B cell (primary cell): ENCODE measurements around the gene ETV6. TPM values are rescaled to one million over a fixed set of nuclear protein-coding genes. Genes with fewer than 3 reads are reported as not detected.

Experiments used
- ATAC-seq: fragments of 200-7000 bp; cut with Tn5 transposase; one replicate; pipeline ENCODE4 v1.10.0; 2021; ENCODE audit warnings: low read depth, mild to moderate bottlenecking, moderate number of reproducible peaks, moderate library complexity
- CTCF ChIA-PET: fragments of 350-600 bp; sonication (Branson Sonifier 250); formaldehyde crosslinking; loops from one replicate; lab custom pipeline; 2021; ENCODE audit warnings: antibody characterized with exemption, inconsistent platforms; lab: Charles Lee
- POLR2A ChIA-PET: fragments of 350-600 bp; sonication (Branson Sonifier 250); formaldehyde crosslinking; loops from one replicate; lab custom pipeline; 2021; ENCODE audit warnings: antibody characterized with exemption; lab: Charles Lee
- DNase-seq: peaks from one replicate; pipeline ENCODE4 v3.0.0; 2013
- H2AFZ ChIP-seq: 2 replicates; pipeline ENCODE4 v1.6.1; 2012; ENCODE audit warnings: mild to moderate bottlenecking, low read depth, low read length; ENCODE audit not compliant: insufficient read depth, poor library complexity, severe bottlenecking
- H3K27ac ChIP-seq, 2 donors: 1 replicate in 1 of 2; 2 replicates in 1 of 2; pipeline ENCODE4 v1.5.1; 2012 to 2013; ENCODE audit warnings: low read length in 2 of 2, mild to moderate bottlenecking in 2 of 2, moderate library complexity in 1 of 2
- H3K27me3 ChIP-seq, 4 experiments: fragments of 200-600 bp in 1 of 4; sonication (generic) in 1 of 4; replicated peaks in 1 of 4; 1 replicate in 2 of 4; 2 replicates in 2 of 4; pipeline versions ENCODE4 v1.6.1 to v1.7.0; 2013 to 2016; ENCODE audit warnings: low read length in 3 of 4, mild to moderate bottlenecking in 2 of 4, mixed read lengths in 1 of 4, moderate library complexity in 1 of 4; ENCODE audit not compliant: insufficient read depth in 4 of 4, control insufficient read depth in 3 of 4; ENCODE audit errors: control extremely low read depth in 1 of 4
- H3K36me3 ChIP-seq, 2 experiments: replicated peaks in 1 of 2; 1 replicate in 1 of 2; 2 replicates in 1 of 2; pipeline versions ENCODE4 v1.6.1 to v1.7.1; 2013; ENCODE audit warnings: low read length in 1 of 2; ENCODE audit not compliant: insufficient read depth in 2 of 2, control insufficient read depth in 1 of 2; ENCODE audit errors: control extremely low read depth in 1 of 2, extremely low read depth in 1 of 2
- H3K4me1 ChIP-seq, 2 donors: fragments of 200-600 bp in 1 of 2; sonication (generic) in 1 of 2; 1 replicate in 1 of 2; 2 replicates in 1 of 2; pipeline versions ENCODE4 v1.5.1 to v1.6.1; 2013 to 2017; ENCODE audit warnings: low read length in 2 of 2; ENCODE audit not compliant: control insufficient read depth in 2 of 2, insufficient read depth in 2 of 2
- H3K4me2 ChIP-seq: replicated peaks from 2 replicates; pipeline ENCODE3; 2012; ENCODE audit warnings: mild to moderate bottlenecking, low read depth, low read length; ENCODE audit not compliant: poor library complexity, severe bottlenecking
- H3K4me3 ChIP-seq, 5 experiments: fragments of 200-600 bp in 1 of 5; sonication (generic) in 1 of 5; 1 replicate in 3 of 5; 2 replicates in 2 of 5; pipeline versions ENCODE4 v1.5.1 to v1.7.0; 2011 to 2016; ENCODE audit warnings: low read length in 4 of 5, mild to moderate bottlenecking in 4 of 5, low read depth in 2 of 5, control low read depth in 1 of 5, moderate library complexity in 1 of 5; ENCODE audit not compliant: insufficient read depth in 1 of 5; ENCODE audit errors: control extremely low read depth in 1 of 5, extremely low read depth in 1 of 5
- H3K79me2 ChIP-seq: fragments of 200-600 bp; sonication (generic); one replicate; pipeline ENCODE4 v1.6.0; 2016; ENCODE audit warnings: low read length; ENCODE audit not compliant: control insufficient read depth, insufficient read depth
- H3K9ac ChIP-seq: fragments of 200-600 bp; sonication (generic); 2 replicates; pipeline ENCODE4 v1.6.1; 2017; ENCODE audit warnings: mild to moderate bottlenecking, low read length, moderate library complexity
- H3K9me3 ChIP-seq, 3 donors: one replicate each; pipeline versions ENCODE4 v1.6.1 to v1.7.1; 2013; ENCODE audit warnings: low read length in 2 of 3; ENCODE audit not compliant: control insufficient read depth in 2 of 3, insufficient read depth in 1 of 3; ENCODE audit errors: control extremely low read depth in 1 of 3
- H4K20me1 ChIP-seq: 2 replicates; pipeline ENCODE4 v1.6.0; 2012; ENCODE audit warnings: mild to moderate bottlenecking, low read length; ENCODE audit not compliant: insufficient read depth, control insufficient read depth, poor library complexity, severe bottlenecking
- H3K27ac Mint-ChIP-seq: one replicate; pipeline ENCODE4 v1.8.0; 2021; ENCODE audit warnings: mixed read lengths
- H3K27me3 Mint-ChIP-seq: one replicate; pipeline ENCODE4 v1.8.0; 2021; ENCODE audit warnings: mixed read lengths
- H3K4me1 Mint-ChIP-seq: one replicate; pipeline ENCODE4 v1.8.0; 2021; ENCODE audit warnings: mixed read lengths
- H3K4me3 Mint-ChIP-seq: one replicate; pipeline ENCODE4 v1.8.0; 2021; ENCODE audit warnings: mixed read lengths
- H3K9me3 Mint-ChIP-seq: one replicate; pipeline ENCODE4 v1.8.0; 2022; ENCODE audit warnings: mixed read lengths; ENCODE audit not compliant: insufficient read depth
- EZH2 ChIP-seq: IDR thresholded peaks from 2 replicates; pipeline ENCODE4 v1.6.1; 2012; ENCODE audit warnings: borderline replicate concordance, low read depth, mild to moderate bottlenecking, moderate library complexity, low read length; ENCODE audit not compliant: insufficient read depth, poor library complexity, severe bottlenecking
- WGBS: methylation state at CpG from one replicate; pipeline ENCODE4 v1.1.5; 2013; ENCODE audit warnings: missing lambda C conversion rate; ENCODE audit not compliant: insufficient coverage; 5-methylcytosine and 5-hydroxymethylcytosine counted together
- intact Hi-C: fragments of 100-400 bp; cut with micrococcal nuclease; formaldehyde crosslinking; loops from one replicate; pipeline ENCODE4 v1.10.0; 2022
- polyA plus RNA-seq: library from polyadenylated mRNA; depleted of rRNA; stranded (reverse); fragments of >200 nt; gene quantifications from 2 replicates; pipeline ENCODE4 v1.2.3, GENCODE V29; 2012
- total RNA-seq, 2 donors: library from RNA; stranded (reverse); fragments of 120-200 nt in 1 of 2; gene quantifications; 1 replicate in 1 of 2; 2 replicates in 1 of 2; pipeline versions ENCODE4 v1.2.3 to v1.2.4, GENCODE V29; 2013 to 2022
- TF ChIP-seq, protein P1 (sequence below): fragments of 200-600 bp; IDR thresholded peaks from one replicate; pipeline ENCODE4 v1.8.0; 2022; ENCODE audit warnings: antibody characterized with exemption, mild to moderate bottlenecking

Gene ETV6
- total and polyA plus RNA-seq, 2 donors (not counting 1 experiment from before 2014, with no cell fraction given), result 17.4 to 123 TPM

DNA sequence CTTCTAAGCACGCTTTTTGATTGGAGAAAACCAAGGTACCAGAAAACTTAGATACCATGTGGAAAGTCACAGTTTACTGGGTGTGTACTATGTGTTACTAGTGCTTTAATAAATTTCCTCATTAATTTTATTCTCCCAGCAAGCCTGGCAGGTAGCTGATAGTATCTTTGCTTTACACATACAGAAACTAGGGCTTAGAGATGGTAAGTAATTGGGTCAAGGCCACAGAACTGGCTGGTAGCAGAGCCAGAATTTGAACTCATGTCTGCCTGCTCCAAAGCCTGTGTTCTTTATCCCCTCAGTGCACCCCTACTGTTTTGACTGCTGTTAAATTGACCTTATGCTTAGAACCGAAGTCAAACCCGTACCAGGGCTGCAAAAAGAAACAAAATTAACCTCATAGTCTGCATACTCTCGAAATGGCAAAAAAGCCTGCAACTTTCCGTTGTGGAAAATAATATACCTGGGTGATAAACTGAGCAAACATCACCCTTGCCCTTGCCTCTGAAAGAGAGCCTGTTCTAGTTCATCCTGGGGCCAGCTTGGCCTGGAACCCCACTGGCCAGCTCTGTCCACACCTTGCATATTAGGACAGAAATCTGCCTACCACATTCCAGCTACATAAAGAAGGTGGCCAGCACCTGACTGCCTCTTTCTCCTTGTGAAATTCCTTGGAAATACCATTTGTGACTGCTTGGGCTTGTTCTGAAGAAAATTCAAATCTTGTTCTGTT lies 118.9 kb downstream of the ETV6 start:
- H3K27ac ChIP-seq, result no peak overlapping the region
- peaks cover 0 to 5% of the 10 kb centered on the region in 2 experiments for H3K36me3 ChIP-seq
- H3K79me2 ChIP-seq, result peaks cover 80% of the 10 kb centered on the region
- DNase-seq (no peak), ATAC-seq (no peak)
- H3K4me2 ChIP-seq, result no peak overlapping the region
- H3K9ac ChIP-seq, result no peak overlapping the region
- TF ChIP-seq, protein P1, sequence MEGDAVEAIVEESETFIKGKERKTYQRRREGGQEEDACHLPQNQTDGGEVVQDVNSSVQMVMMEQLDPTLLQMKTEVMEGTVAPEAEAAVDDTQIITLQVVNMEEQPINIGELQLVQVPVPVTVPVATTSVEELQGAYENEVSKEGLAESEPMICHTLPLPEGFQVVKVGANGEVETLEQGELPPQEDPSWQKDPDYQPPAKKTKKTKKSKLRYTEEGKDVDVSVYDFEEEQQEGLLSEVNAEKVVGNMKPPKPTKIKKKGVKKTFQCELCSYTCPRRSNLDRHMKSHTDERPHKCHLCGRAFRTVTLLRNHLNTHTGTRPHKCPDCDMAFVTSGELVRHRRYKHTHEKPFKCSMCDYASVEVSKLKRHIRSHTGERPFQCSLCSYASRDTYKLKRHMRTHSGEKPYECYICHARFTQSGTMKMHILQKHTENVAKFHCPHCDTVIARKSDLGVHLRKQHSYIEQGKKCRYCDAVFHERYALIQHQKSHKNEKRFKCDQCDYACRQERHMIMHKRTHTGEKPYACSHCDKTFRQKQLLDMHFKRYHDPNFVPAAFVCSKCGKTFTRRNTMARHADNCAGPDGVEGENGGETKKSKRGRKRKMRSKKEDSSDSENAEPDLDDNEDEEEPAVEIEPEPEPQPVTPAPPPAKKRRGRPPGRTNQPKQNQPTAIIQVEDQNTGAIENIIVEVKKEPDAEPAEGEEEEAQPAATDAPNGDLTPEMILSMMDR, result no peak
- TF ChIP-seq EZH2, result no peak
- no peak overlapping the region for H3K4me3 Mint-ChIP-seq
- H3K9me3 Mint-ChIP-seq, result no peaks in the 10 kb centered on the region
- no peaks in the 10 kb centered on the region for H4K20me1 ChIP-seq
- H2AFZ ChIP-seq, result no peak overlapping the region
- peaks cover 42 to 50% of the 10 kb centered on the region in 2 donors for H3K4me1 ChIP-seq
- H3K4me3 ChIP-seq, result no peak overlapping the region
- peaks cover 71% of the 10 kb centered on the region for H3K4me1 Mint-ChIP-seq
- H3K27me3 ChIP-seq, result no peaks in the 10 kb centered on the region
- H3K27ac Mint-ChIP-seq, result peak overlapping the region; percentile 8
- no peaks in the 10 kb centered on the region for H3K27me3 Mint-ChIP-seq
- no peaks in the 10 kb centered on the region for H3K9me3 ChIP-seq
- WGBS, result 93% methylated on average over 2 of the region's 5 CpGs
- CTCF ChIA-PET, result interaction anchor here (1.1 to 1.5 kb wide), 2 partner anchors 10 to 22 kb away, joined by 3 to 5 read pairs; no protein-coding TSS in a partner anchor
- POLR2A ChIA-PET, result interaction anchor here (0.7 kb wide), 1 partner anchor 252 kb away, joined by 5 read pairs; no protein-coding TSS in a partner anchor
- intact Hi-C loops, result loop anchor here (5.0 kb wide), 1 partner anchor 44 kb away; no protein-coding TSS in a partner anchor
